ENCODE measurements around the gene RAB11FIP3.

RAB11FIP3 gene

DNA sequence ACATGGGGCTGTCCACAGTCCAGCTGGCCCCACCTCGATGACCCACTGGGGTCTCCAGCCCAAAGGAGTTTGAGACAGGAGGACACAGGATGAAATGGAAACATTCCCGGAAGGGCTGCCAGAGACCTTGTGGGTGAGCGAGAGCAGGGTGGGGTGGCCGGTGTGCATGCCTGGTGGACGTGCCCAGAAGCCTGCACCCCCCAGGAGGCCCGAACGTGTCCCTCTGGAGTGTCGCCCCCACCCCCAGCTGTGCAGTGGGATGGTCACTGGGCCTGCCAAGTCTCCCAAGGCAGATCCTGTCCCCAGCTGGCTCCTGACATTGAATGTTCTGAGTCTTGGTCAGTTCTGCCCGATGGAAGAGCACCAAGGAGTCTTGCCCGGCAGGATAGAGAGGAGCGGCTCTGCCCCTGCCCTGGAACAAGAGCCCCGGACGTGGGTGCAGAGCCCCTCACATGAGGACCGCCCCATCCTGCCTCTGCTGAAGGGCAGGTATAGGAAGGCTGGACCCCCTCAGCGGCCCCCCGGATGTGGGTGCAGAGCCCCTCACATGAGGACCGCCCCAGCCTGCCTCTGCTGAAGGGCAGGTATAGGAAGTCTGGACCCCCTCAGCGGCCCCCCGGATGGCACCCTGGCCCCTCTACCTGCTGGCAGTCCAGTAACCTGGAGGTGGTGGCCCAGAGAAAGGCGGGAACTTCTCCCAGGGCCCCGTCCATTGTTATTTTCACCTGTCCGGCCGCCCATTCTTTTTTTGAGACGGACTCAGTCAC, 99.0 kb downstream of the RAB11FIP3 start:
- H3K79me1 ChIP-seq (replicated peaks; ENCODE audit: low read length, poor library complexity, severe bottlenecking) = peaks cover 13% of the 10 kb centered on the region
- WGBS = 94% methylated on average over 24 of the region's 24 CpGs
- H3K4me2 ChIP-seq (ENCODE audit: low read length, poor library complexity, severe bottlenecking) = no peak overlapping the region
- H3K9me3 ChIP-seq (ENCODE audit: control insufficient read depth, low read length) = no peaks in the 10 kb centered on the region
- DNase-seq = no peak
- no peak overlapping the region for H4K91ac ChIP-seq (ENCODE audit: low read length)
- H2BK15ac ChIP-seq (ENCODE audit: low read depth, poor library complexity, severe bottlenecking) = no peak overlapping the region
- H2AFZ ChIP-seq (ENCODE audit: low read depth, low read length) = no peak overlapping the region
- H2BK5ac ChIP-seq (ENCODE audit: low read depth, low read length, poor library complexity, severe bottlenecking) = no peak overlapping the region
- H2BK12ac ChIP-seq (ENCODE audit: low read length in 2 of 2) = peak overlapping the region in 1 of 2 experiments; percentile 0
- peaks cover 38% of the 10 kb centered on the region for H3K4me1 ChIP-seq (ENCODE audit: control insufficient read depth, insufficient read depth, low read depth, low read length)
- no peak overlapping the region for H3K9ac ChIP-seq (ENCODE audit: low read length)
- peak overlapping the region in 1 of 2 experiments; percentile 56 for H3K18ac ChIP-seq (ENCODE audit: low read depth in 1 of 2, low read length in 2 of 2)
- H3K14ac ChIP-seq (ENCODE audit: low read length in 2 of 2) = no peak overlapping the region
- peak overlapping the region in 1 of 2 experiments; percentile 65 for H3K23ac ChIP-seq (ENCODE audit: low read length in 2 of 2)
- peak overlapping the region; percentile 35 for H4K8ac ChIP-seq (ENCODE audit: low read length)
- no peak overlapping the region for H3K27ac ChIP-seq (ENCODE audit: low read length, poor library complexity, severe bottlenecking)
- no peak overlapping the region for H2AK5ac ChIP-seq (ENCODE audit: low read length, severe bottlenecking)
- no peak overlapping the region for H3K4me3 ChIP-seq (ENCODE audit: insufficient read depth in 1 of 2, low read depth in 1 of 2, low read length in 2 of 2)
- H3K36me3 ChIP-seq (ENCODE audit: control insufficient read depth in 1 of 2, insufficient read depth in 2 of 2, low read depth in 1 of 2, low read length in 2 of 2) = peaks cover 22 to 48% of the 10 kb centered on the region in 2 experiments
- no peaks in the 10 kb centered on the region for H3K27me3 ChIP-seq (ENCODE audit: control insufficient read depth in 1 of 2, insufficient read depth in 1 of 2, low read length in 2 of 2)
- H3K4ac ChIP-seq (ENCODE audit: low read depth in 1 of 2, low read length in 2 of 2) = peak overlapping the region; percentile 36 to 40
- no peak overlapping the region for H2BK120ac ChIP-seq (ENCODE audit: low read depth, low read length)

DNA sequence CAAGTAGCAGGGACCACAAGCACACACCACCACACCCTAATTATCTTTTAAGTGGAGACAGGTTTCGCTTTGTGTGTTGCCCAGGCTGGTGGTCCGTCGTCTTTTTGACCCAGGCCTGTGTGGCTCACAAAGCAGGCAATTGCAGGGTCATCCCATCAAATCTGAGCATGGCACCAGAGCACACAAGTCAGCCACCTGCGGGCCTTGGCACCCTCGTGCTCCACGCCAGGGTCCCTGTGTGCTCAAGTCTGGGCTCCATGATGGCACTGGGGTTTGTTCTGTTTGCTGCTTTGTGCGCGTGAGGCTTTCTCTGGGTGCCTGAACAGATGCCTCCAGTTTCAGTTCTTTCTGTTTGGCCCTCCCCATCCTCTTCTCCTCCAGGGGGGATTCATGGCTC, 99.7 kb downstream of the RAB11FIP3 start:
- Histone ChIP-seq H3K4me2 (ENCODE audit: low read length, poor library complexity, severe bottlenecking) (no peak overlapping the region), H2BK5ac (ENCODE audit: low read depth, low read length, poor library complexity, severe bottlenecking) (no peak overlapping the region), H3K36me3 (ENCODE audit: control insufficient read depth in 1 of 2, insufficient read depth in 2 of 2, low read depth in 1 of 2, low read length in 2 of 2) (peaks cover 23 to 48% of the 10 kb centered on the region in 2 experiments), H3K14ac (ENCODE audit: low read length in 2 of 2) (peak overlapping the region in 1 of 2 experiments; percentile 57), H3K18ac (ENCODE audit: low read depth in 1 of 2, low read length in 2 of 2) (peak overlapping the region in 1 of 2 experiments; percentile 31), H3K27ac (ENCODE audit: low read length, poor library complexity, severe bottlenecking) (peak overlapping the region; percentile 37), H2BK12ac (ENCODE audit: low read length in 2 of 2) (peak overlapping the region in 1 of 2 experiments; percentile 51), H2AFZ (ENCODE audit: low read depth, low read length) (no peak overlapping the region), H2BK15ac (ENCODE audit: low read depth, poor library complexity, severe bottlenecking) (no peak overlapping the region), H3K4me1 (ENCODE audit: control insufficient read depth, insufficient read depth, low read depth, low read length) (peaks cover 45% of the 10 kb centered on the region), H2AK5ac (ENCODE audit: low read length, severe bottlenecking) (no peak overlapping the region), H3K9me3 (ENCODE audit: control insufficient read depth, low read length) (no peaks in the 10 kb centered on the region), H3K27me3 (ENCODE audit: control insufficient read depth in 1 of 2, insufficient read depth in 1 of 2, low read length in 2 of 2) (no peaks in the 10 kb centered on the region), H2BK120ac (ENCODE audit: low read depth, low read length) (no peak overlapping the region), H3K23ac (ENCODE audit: low read length in 2 of 2) (no peak overlapping the region), H3K79me1 (replicated peaks; ENCODE audit: low read length, poor library complexity, severe bottlenecking) (peaks cover 13% of the 10 kb centered on the region), H3K4me3 (ENCODE audit: insufficient read depth in 1 of 2, low read depth in 1 of 2, low read length in 2 of 2) (peak overlapping the region in 1 of 2 experiments; percentile 93), H4K8ac (ENCODE audit: low read length) (no peak overlapping the region), H4K91ac (ENCODE audit: low read length) (no peak overlapping the region), H3K9ac (ENCODE audit: low read length) (peak overlapping the region; percentile 94), H3K4ac (ENCODE audit: low read depth in 1 of 2, low read length in 2 of 2) (peak overlapping the region; percentile 36 to 60)
- whole genome bisulfite sequencing = 97% methylated on average over 8 of the region's 8 CpGs
- no peak for DNase-seq

DNA sequence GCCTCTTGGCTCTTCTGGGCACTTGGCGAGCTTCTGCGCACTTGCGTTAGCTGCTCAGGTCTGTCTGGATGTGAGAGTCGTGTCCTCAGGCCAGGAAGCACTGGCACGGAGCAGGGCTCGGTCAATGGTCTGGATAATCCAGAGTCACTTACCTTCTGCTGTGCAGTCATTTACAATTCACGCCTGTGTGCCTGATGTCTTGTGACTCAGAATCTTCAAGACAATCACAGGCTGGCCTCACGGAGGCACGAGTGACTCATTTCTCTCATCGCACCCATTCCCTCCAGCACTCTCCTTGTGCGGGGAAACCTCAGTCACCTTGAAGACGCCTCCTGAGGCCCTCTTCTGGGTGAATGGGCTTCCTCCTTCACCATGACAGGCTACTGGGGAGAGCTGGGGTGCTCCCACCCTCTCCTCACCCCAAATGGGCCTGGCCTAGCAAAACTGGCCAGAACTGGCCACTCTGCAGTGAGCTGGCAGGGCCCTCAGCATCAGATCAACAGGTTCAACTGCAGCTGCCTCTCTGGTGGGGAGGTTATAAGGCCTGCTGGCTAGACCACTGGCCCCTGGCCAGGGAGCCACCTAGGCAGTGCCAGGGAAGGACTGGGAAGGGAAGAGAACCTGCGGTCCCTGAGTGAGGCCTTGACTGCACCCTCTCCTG, 100.2 kb downstream of the RAB11FIP3 start:
- peak overlapping the region; percentile 40 for H4K91ac ChIP-seq (ENCODE audit: low read length)
- no peak overlapping the region for H2BK15ac ChIP-seq (ENCODE audit: low read depth, poor library complexity, severe bottlenecking)
- H3K23ac ChIP-seq (ENCODE audit: low read length in 2 of 2) = peak overlapping the region in 1 of 2 experiments; percentile 66
- H4K8ac ChIP-seq (ENCODE audit: low read length) = peak overlapping the region; percentile 66
- H3K4ac ChIP-seq (ENCODE audit: low read depth in 1 of 2, low read length in 2 of 2) = peak overlapping the region; percentile 31 to 92
- peak overlapping the region; percentile 37 for H3K27ac ChIP-seq (ENCODE audit: low read length, poor library complexity, severe bottlenecking)
- peak overlapping the region; percentile 70 for H3K4me2 ChIP-seq (ENCODE audit: low read length, poor library complexity, severe bottlenecking)
- H3K36me3 ChIP-seq (ENCODE audit: control insufficient read depth in 1 of 2, insufficient read depth in 2 of 2, low read depth in 1 of 2, low read length in 2 of 2) = peaks cover 20 to 47% of the 10 kb centered on the region in 2 experiments
- no peak overlapping the region for H2BK5ac ChIP-seq (ENCODE audit: low read depth, low read length, poor library complexity, severe bottlenecking)
- no peaks in the 10 kb centered on the region for H3K27me3 ChIP-seq (ENCODE audit: control insufficient read depth in 1 of 2, insufficient read depth in 1 of 2, low read length in 2 of 2)
- peak overlapping the region; percentile 33 to 98 for H3K18ac ChIP-seq (ENCODE audit: low read depth in 1 of 2, low read length in 2 of 2)
- H3K14ac ChIP-seq (ENCODE audit: low read length in 2 of 2) = peak overlapping the region in 1 of 2 experiments; percentile 80
- H3K4me1 ChIP-seq (ENCODE audit: control insufficient read depth, insufficient read depth, low read depth, low read length) = peaks cover 50% of the 10 kb centered on the region
- peaks cover 13% of the 10 kb centered on the region for H3K79me1 ChIP-seq (replicated peaks; ENCODE audit: low read length, poor library complexity, severe bottlenecking)
- H2AK5ac ChIP-seq (ENCODE audit: low read length, severe bottlenecking) = peak overlapping the region; percentile 12
- peak overlapping the region in 1 of 2 experiments; percentile 38 for H2BK12ac ChIP-seq (ENCODE audit: low read length in 2 of 2)
- H3K9me3 ChIP-seq (ENCODE audit: control insufficient read depth, low read length) = no peaks in the 10 kb centered on the region
- peak overlapping the region in 1 of 2 experiments; percentile 93 for H3K4me3 ChIP-seq (ENCODE audit: insufficient read depth in 1 of 2, low read depth in 1 of 2, low read length in 2 of 2)
- H2AFZ ChIP-seq (ENCODE audit: low read depth, low read length) = no peak overlapping the region
- DNase-seq = peak; percentile 95
- H3K9ac ChIP-seq (ENCODE audit: low read length) = peak overlapping the region; percentile 94
- H2BK120ac ChIP-seq (ENCODE audit: low read depth, low read length) = no peak overlapping the region
- WGBS = 36% methylated on average over 13 of the region's 13 CpGs

Data from mesenchymal stem cell (in vitro differentiated cells and primary cell).